ENCODE results near the gene GBX1.

Gene GBX1

GRCh38 chr7:151179287-151179860, 11.9 kb upstream of the GBX1 start:
- Histone ChIP-seq H3K4me1 (ENCODE audit: insufficient read depth, poor library complexity, severe bottlenecking) (no peaks in the 10 kb centered on the region), H3K36me3 (ENCODE audit: low read depth) (no peaks in the 10 kb centered on the region), H3K9me3 (ENCODE audit: severe bottlenecking) (no peaks in the 10 kb centered on the region), H3K4me3 (ENCODE audit: severe bottlenecking) (no peak overlapping the region), H3K27me3 (ENCODE audit: insufficient read depth, poor library complexity, severe bottlenecking) (peaks cover 1% of the 10 kb centered on the region), H3K27ac (ENCODE audit: poor library complexity, severe bottlenecking) (no peak overlapping the region)
- TF ChIP-seq CTCF (IDR thresholded peaks at IDR 0.05; ENCODE audit: poor library complexity, severe bottlenecking) = no peak
- ATAC-seq (ENCODE audit: low read depth) = no peak
- no peak for DNase-seq (ENCODE audit: low spot score)

- Histone ChIP-seq H3K27me3 (ENCODE audit: insufficient read depth, poor library complexity, severe bottlenecking) (peaks cover 5% of the 10 kb centered on the region), H3K36me3 (ENCODE audit: low read depth) (no peaks in the 10 kb centered on the region), H3K4me3 (ENCODE audit: severe bottlenecking) (no peak overlapping the region), H3K27ac (ENCODE audit: poor library complexity, severe bottlenecking) (no peak overlapping the region), H3K4me1 (ENCODE audit: insufficient read depth, poor library complexity, severe bottlenecking) (no peaks in the 10 kb centered on the region), H3K9me3 (ENCODE audit: severe bottlenecking) (no peaks in the 10 kb centered on the region)
- TF ChIP-seq CTCF (IDR thresholded peaks at IDR 0.05; ENCODE audit: poor library complexity, severe bottlenecking) = no peak
- no peak for DNase-seq (ENCODE audit: low spot score)
- ATAC-seq (ENCODE audit: low read depth) = no peak
Observed at GRCh38 chr7:151178831-151179230, 11.3 kb upstream of the GBX1 start.

- no peak for TF ChIP-seq CTCF (IDR thresholded peaks at IDR 0.05; ENCODE audit: poor library complexity, severe bottlenecking)
- H3K27me3 ChIP-seq (ENCODE audit: insufficient read depth, poor library complexity, severe bottlenecking) = peaks cover 11% of the 10 kb centered on the region
Observed at GRCh38 chr7:151178236-151178635, 10.7 kb upstream of the GBX1 start.

GRCh38 chr7:151177310-151177709, 9.8 kb upstream of the GBX1 start:
- Histone ChIP-seq H3K36me3 (ENCODE audit: low read depth) (no peaks in the 10 kb centered on the region), H3K4me1 (ENCODE audit: insufficient read depth, poor library complexity, severe bottlenecking) (no peaks in the 10 kb centered on the region), H3K27me3 (ENCODE audit: insufficient read depth, poor library complexity, severe bottlenecking) (peaks cover 17% of the 10 kb centered on the region), H3K9me3 (ENCODE audit: severe bottlenecking) (no peaks in the 10 kb centered on the region), H3K27ac (ENCODE audit: poor library complexity, severe bottlenecking) (no peak overlapping the region), H3K4me3 (ENCODE audit: severe bottlenecking) (no peak overlapping the region)
- ATAC-seq (ENCODE audit: low read depth) (no peak), DNase-seq (ENCODE audit: low spot score) (no peak)
- no peak for TF ChIP-seq CTCF (IDR thresholded peaks at IDR 0.05; ENCODE audit: poor library complexity, severe bottlenecking)

More at GRCh38 chr7:151178236-151178635, 10.7 kb upstream of the GBX1 start:
- Histone ChIP-seq H3K4me3 (ENCODE audit: severe bottlenecking) (no peak overlapping the region), H3K9me3 (ENCODE audit: severe bottlenecking) (no peaks in the 10 kb centered on the region), H3K4me1 (ENCODE audit: insufficient read depth, poor library complexity, severe bottlenecking) (no peaks in the 10 kb centered on the region), H3K36me3 (ENCODE audit: low read depth) (no peaks in the 10 kb centered on the region), H3K27ac (ENCODE audit: poor library complexity, severe bottlenecking) (no peak overlapping the region)
- DNase-seq (ENCODE audit: low spot score) (no peak), ATAC-seq (ENCODE audit: low read depth) (no peak)

DNA sequence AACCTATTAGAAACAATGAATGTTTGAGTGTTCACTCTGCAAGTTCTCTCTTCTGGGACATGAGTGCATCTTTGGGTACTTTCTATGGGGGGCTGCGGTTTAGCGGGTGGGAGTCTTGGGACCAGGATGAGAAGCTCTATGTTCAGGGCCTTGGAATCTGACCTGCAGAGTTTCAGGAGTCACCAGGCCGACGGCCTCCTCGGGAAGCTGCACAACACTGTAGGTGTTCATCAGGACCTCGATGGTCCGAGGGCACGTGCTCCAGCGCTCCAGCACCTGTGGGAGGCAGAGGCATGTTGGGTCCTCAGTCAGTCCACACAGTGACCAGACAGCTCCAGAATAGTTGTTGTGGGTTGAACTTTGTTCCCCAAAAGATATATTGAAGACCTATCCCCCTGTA, 8.9 kb upstream of the GBX1 start:
- no peak for TF ChIP-seq CTCF (IDR thresholded peaks at IDR 0.05; ENCODE audit: poor library complexity, severe bottlenecking)
- DNase-seq (ENCODE audit: low spot score) (no peak), ATAC-seq (ENCODE audit: low read depth) (no peak)
- Histone ChIP-seq H3K27ac (ENCODE audit: poor library complexity, severe bottlenecking) (no peak overlapping the region), H3K36me3 (ENCODE audit: low read depth) (no peaks in the 10 kb centered on the region), H3K9me3 (ENCODE audit: severe bottlenecking) (no peaks in the 10 kb centered on the region), H3K4me1 (ENCODE audit: insufficient read depth, poor library complexity, severe bottlenecking) (no peaks in the 10 kb centered on the region), H3K27me3 (ENCODE audit: insufficient read depth, poor library complexity, severe bottlenecking) (peaks cover 17% of the 10 kb centered on the region), H3K4me3 (ENCODE audit: severe bottlenecking) (no peak overlapping the region)
